Measurements from ENCODE around the gene SWAP70. TPM values are rescaled to one million over a fixed set of nuclear protein-coding genes. Genes with fewer than 3 reads are reported as not detected.

The SWAP70 gene
- total RNA-seq, 1 donor from 2014 or later, result 33.7 TPM

- no peaks in the 10 kb centered on the region for H3K27me3 Mint-ChIP-seq (ENCODE audit: low read depth, unreplicated experiment)
- TF ChIP-seq CTCF (IDR thresholded peaks at IDR 0.05; ENCODE audit: insufficient read depth, low read depth, low read length), result peak; percentile 77
- TF ChIP-seq EZH2 (IDR thresholded peaks at IDR 0.05; ENCODE audit: insufficient read depth, low read length), result no peak
- Histone ChIP-seq H3K27me3 (ENCODE audit: insufficient read depth, low read length) (no peaks in the 10 kb centered on the region), H3K79me2 (ENCODE audit: insufficient read depth, low read length) (no peaks in the 10 kb centered on the region), H3K36me3 (ENCODE audit: insufficient read depth, low read length) (peaks cover 7% of the 10 kb centered on the region), H3K4me3 (ENCODE audit: insufficient read depth, low read depth, low read length) (no peak overlapping the region), H3K27ac (ENCODE audit: low read depth, low read length) (no peak overlapping the region), H3K9ac (ENCODE audit: low read length) (no peak overlapping the region), H3K4me1 (ENCODE audit: insufficient read depth, low read length) (peaks cover 19% of the 10 kb centered on the region), H3K9me3 (ENCODE audit: insufficient read depth, low read depth, low read length) (no peaks in the 10 kb centered on the region), H3K4me2 (ENCODE audit: low read length) (no peak overlapping the region), H4K20me1 (ENCODE audit: insufficient read depth, low read length) (no peaks in the 10 kb centered on the region), H2AFZ (ENCODE audit: low read depth, low read length) (no peak overlapping the region)
- peak; percentile 68 for DNase-seq (ENCODE audit: low read depth)
- peaks cover 11% of the 10 kb centered on the region for H3K4me1 Mint-ChIP-seq (ENCODE audit: low read depth, unreplicated experiment)
- no peak overlapping the region for H3K27ac Mint-ChIP-seq (ENCODE audit: unreplicated experiment)
- FAIRE-seq, result no peak
- no peaks in the 10 kb centered on the region for H3K9me3 Mint-ChIP-seq (ENCODE audit: unreplicated experiment)
- peaks cover 18% of the 10 kb centered on the region for H3K36me3 Mint-ChIP-seq (ENCODE audit: low read depth, unreplicated experiment)
- no peak overlapping the region for H3K4me3 Mint-ChIP-seq (ENCODE audit: unreplicated experiment)
Observed at GRCh38 chr11:9748361-9748970, 84.6 kb downstream of the SWAP70 start.

- Histone ChIP-seq H3K9ac (ENCODE audit: low read length) (no peak overlapping the region), H3K9me3 (ENCODE audit: insufficient read depth, low read depth, low read length) (no peaks in the 10 kb centered on the region), H4K20me1 (ENCODE audit: insufficient read depth, low read length) (no peaks in the 10 kb centered on the region), H3K27me3 (ENCODE audit: insufficient read depth, low read length) (no peaks in the 10 kb centered on the region), H3K79me2 (ENCODE audit: insufficient read depth, low read length) (no peaks in the 10 kb centered on the region), H3K4me1 (ENCODE audit: insufficient read depth, low read length) (peaks cover 33% of the 10 kb centered on the region), H3K27ac (ENCODE audit: low read depth, low read length) (no peak overlapping the region), H3K4me2 (ENCODE audit: low read length) (no peak overlapping the region), H3K4me3 (ENCODE audit: insufficient read depth, low read depth, low read length) (no peak overlapping the region), H3K36me3 (ENCODE audit: insufficient read depth, low read length) (peaks cover 7% of the 10 kb centered on the region), H2AFZ (ENCODE audit: low read depth, low read length) (no peak overlapping the region)
- Mint-ChIP-seq H3K4me1 (ENCODE audit: low read depth, unreplicated experiment) (peaks cover 29% of the 10 kb centered on the region), H3K9me3 (ENCODE audit: unreplicated experiment) (no peaks in the 10 kb centered on the region), H3K27me3 (ENCODE audit: low read depth, unreplicated experiment) (no peaks in the 10 kb centered on the region), H3K4me3 (ENCODE audit: unreplicated experiment) (no peak overlapping the region), H3K27ac (ENCODE audit: unreplicated experiment) (no peak overlapping the region), H3K36me3 (ENCODE audit: low read depth, unreplicated experiment) (peaks cover 15% of the 10 kb centered on the region)
- TF ChIP-seq CTCF (IDR thresholded peaks at IDR 0.05; ENCODE audit: insufficient read depth, low read depth, low read length) (no peak), EZH2 (IDR thresholded peaks at IDR 0.05; ENCODE audit: insufficient read depth, low read length) (no peak)
- DNase-seq (ENCODE audit: low read depth) (no peak), FAIRE-seq (no peak)
Observed at GRCh38 chr11:9750551-9750950, 86.7 kb downstream of the SWAP70 start.

GRCh38 chr11:9752091-9752490 is 88.2 kb downstream of the SWAP70 start:
- H3K4me1 Mint-ChIP-seq (ENCODE audit: low read depth, unreplicated experiment), result peaks cover 43% of the 10 kb centered on the region
- H3K4me2 ChIP-seq (ENCODE audit: low read length), result no peak overlapping the region
- DNase-seq (ENCODE audit: low read depth), result peak; percentile 14

More at GRCh38 chr11:9752091-9752490, 88.2 kb downstream of the SWAP70 start:
- no peak for FAIRE-seq
- Mint-ChIP-seq H3K9me3 (ENCODE audit: unreplicated experiment) (no peaks in the 10 kb centered on the region), H3K27me3 (ENCODE audit: low read depth, unreplicated experiment) (no peaks in the 10 kb centered on the region), H3K36me3 (ENCODE audit: low read depth, unreplicated experiment) (peaks cover 17% of the 10 kb centered on the region), H3K4me3 (ENCODE audit: unreplicated experiment) (no peak overlapping the region), H3K27ac (ENCODE audit: unreplicated experiment) (no peak overlapping the region)
- no peaks in the 10 kb centered on the region for H3K9me3 ChIP-seq (ENCODE audit: insufficient read depth, low read depth, low read length)
- no peak overlapping the region for H3K27ac ChIP-seq (ENCODE audit: low read depth, low read length)
- H3K79me2 ChIP-seq (ENCODE audit: insufficient read depth, low read length), result no peaks in the 10 kb centered on the region
- no peaks in the 10 kb centered on the region for H3K27me3 ChIP-seq (ENCODE audit: insufficient read depth, low read length)
- no peak overlapping the region for H3K4me3 ChIP-seq (ENCODE audit: insufficient read depth, low read depth, low read length)
- H3K9ac ChIP-seq (ENCODE audit: low read length), result no peak overlapping the region
- peaks cover 43% of the 10 kb centered on the region for H3K4me1 ChIP-seq (ENCODE audit: insufficient read depth, low read length)
- H4K20me1 ChIP-seq (ENCODE audit: insufficient read depth, low read length), result no peaks in the 10 kb centered on the region
- no peak overlapping the region for H2AFZ ChIP-seq (ENCODE audit: low read depth, low read length)
- TF ChIP-seq EZH2 (IDR thresholded peaks at IDR 0.05; ENCODE audit: insufficient read depth, low read length), result no peak
- no peak for TF ChIP-seq CTCF (IDR thresholded peaks at IDR 0.05; ENCODE audit: insufficient read depth, low read depth, low read length)
- peaks cover 7% of the 10 kb centered on the region for H3K36me3 ChIP-seq (ENCODE audit: insufficient read depth, low read length)

All from astrocyte (in vitro differentiated cells and primary cell).